GM12891 (cell line): ENCODE results near the gene OSBP2.

Experiments used
- PAX5 ChIP-seq: IDR thresholded peaks from 2 replicates; pipeline ENCODE4 v1.6.1; 2011; ENCODE audit warnings: low read length, moderate library complexity, mild to moderate bottlenecking; ENCODE audit not compliant: insufficient read depth, severe bottlenecking
- POLR2A ChIP-seq: IDR thresholded peaks from 2 replicates; pipeline ENCODE4 v1.6.1; 2011; ENCODE audit warnings: low read depth, low read length, control low read depth
- POLR2AphosphoS5 ChIP-seq: IDR thresholded peaks from 2 replicates; pipeline ENCODE4 v1.6.1; 2011; ENCODE audit warnings: low read depth, low read length, control low read depth
- POU2F2 ChIP-seq: IDR thresholded peaks from 2 replicates; pipeline ENCODE4 v1.6.1; 2011; ENCODE audit warnings: low read depth, mild to moderate bottlenecking, control low read depth, low read length, moderate library complexity
- SPI1 ChIP-seq: IDR thresholded peaks from 2 replicates; pipeline ENCODE4 v1.6.1; 2011; ENCODE audit warnings: low read depth, low read length, control low read depth
- TAF1 ChIP-seq: IDR thresholded peaks from 2 replicates; pipeline ENCODE4 v1.6.1; 2011; ENCODE audit warnings: low read depth, low read length, control low read depth

- no peak for TF ChIP-seq TAF1
- no peak for TF ChIP-seq POLR2A
- TF ChIP-seq POLR2AphosphoS5, result no peak
- TF ChIP-seq SPI1, result no peak
- TF ChIP-seq PAX5, result no peak
- TF ChIP-seq POU2F2, result no peak
Measured at GRCh38 chr22:30826670-30827355, 132.1 kb downstream of the OSBP2 start.
